ENCODE results near the gene MYO18A. TPM values are rescaled to one million over a fixed set of nuclear protein-coding genes. Genes with fewer than 3 reads are reported as not detected.
"Not testable (repeated sequence)": the region's sequence is repeated elsewhere in the genome, so short reads cannot be mapped to it uniquely, and the experiment has no call there.

MYO18A gene
- total RNA-seq, 1 experiment from 2014 or later, result 13.3 TPM

GRCh38 chr17:29095439-29095838 is 84.8 kb downstream of the MYO18A start:
- in situ Hi-C loops (cut with HindIII; ENCODE audit: low pct_unique_long_range_greater_than_20kb, low sequenced_read_pairs), result no loop called here
- no peak for DNase-seq (ENCODE audit: low read depth)

GRCh38 chr17:29094101-29094708 is 86.0 kb downstream of the MYO18A start:
- no peak for DNase-seq (ENCODE audit: low read depth)
- in situ Hi-C loops (cut with HindIII; ENCODE audit: low pct_unique_long_range_greater_than_20kb, low sequenced_read_pairs), result no loop called here

- in situ Hi-C loops (cut with HindIII; ENCODE audit: low pct_unique_long_range_greater_than_20kb, low sequenced_read_pairs), result no loop called here
- DNase-seq (ENCODE audit: low read depth), result no peak
Observed at GRCh38 chr17:29093090-29093871, 86.9 kb downstream of the MYO18A start.

- DNase-seq (ENCODE audit: low read depth), result no peak
- in situ Hi-C loops (cut with HindIII; ENCODE audit: low pct_unique_long_range_greater_than_20kb, low sequenced_read_pairs), result no loop called here
Observed at GRCh38 chr17:29091606-29092289, 88.5 kb downstream of the MYO18A start.

- no peak for DNase-seq (ENCODE audit: low read depth)
- in situ Hi-C loops (cut with HindIII; ENCODE audit: low pct_unique_long_range_greater_than_20kb, low sequenced_read_pairs), result no loop called here
Observed at GRCh38 chr17:29090750-29091605, 89.2 kb downstream of the MYO18A start.

- in situ Hi-C loops (cut with HindIII; ENCODE audit: low pct_unique_long_range_greater_than_20kb, low sequenced_read_pairs), result no loop called here
- no peak for DNase-seq (ENCODE audit: low read depth)
Observed at GRCh38 chr17:29090108-29090507, 90.1 kb downstream of the MYO18A start.

GRCh38 chr17:29089601-29090044 is 90.6 kb downstream of the MYO18A start:
- in situ Hi-C loops (cut with HindIII; ENCODE audit: low pct_unique_long_range_greater_than_20kb, low sequenced_read_pairs), result no loop called here
- DNase-seq (ENCODE audit: low read depth), result no peak

GRCh38 chr17:29088782-29089181 is 91.4 kb downstream of the MYO18A start:
- in situ Hi-C loops (cut with HindIII; ENCODE audit: low pct_unique_long_range_greater_than_20kb, low sequenced_read_pairs); DNase-seq (ENCODE audit: low read depth): not testable (repeated sequence)

- in situ Hi-C loops (cut with HindIII; ENCODE audit: low pct_unique_long_range_greater_than_20kb, low sequenced_read_pairs), result no loop called here
- DNase-seq (ENCODE audit: low read depth), result no peak
Observed at GRCh38 chr17:29086628-29087332, 93.4 kb downstream of the MYO18A start.

- no peak for DNase-seq (ENCODE audit: low read depth)
- in situ Hi-C loops (cut with HindIII; ENCODE audit: low pct_unique_long_range_greater_than_20kb, low sequenced_read_pairs), result no loop called here
Observed at GRCh38 chr17:29085223-29085622, 95.0 kb downstream of the MYO18A start.

- DNase-seq (ENCODE audit: low read depth), result no peak
- in situ Hi-C loops (cut with HindIII; ENCODE audit: low pct_unique_long_range_greater_than_20kb, low sequenced_read_pairs), result no loop called here
Observed at GRCh38 chr17:29084541-29085146, 95.6 kb downstream of the MYO18A start.

- DNase-seq (ENCODE audit: low read depth), result no peak
- in situ Hi-C loops (cut with HindIII; ENCODE audit: low pct_unique_long_range_greater_than_20kb, low sequenced_read_pairs), result no loop called here
Observed at GRCh38 chr17:29080965-29081364, 99.2 kb downstream of the MYO18A start.

- no peak for DNase-seq (ENCODE audit: low read depth)
- in situ Hi-C loops (cut with HindIII; ENCODE audit: low pct_unique_long_range_greater_than_20kb, low sequenced_read_pairs), result no loop called here
Observed at GRCh38 chr17:29080323-29080722, 99.9 kb downstream of the MYO18A start.

GRCh38 chr17:29079887-29080286 is 100.3 kb downstream of the MYO18A start:
- in situ Hi-C loops (cut with HindIII; ENCODE audit: low pct_unique_long_range_greater_than_20kb, low sequenced_read_pairs), result no loop called here
- no peak for DNase-seq (ENCODE audit: low read depth)

GRCh38 chr17:29079433-29079832 is 100.8 kb downstream of the MYO18A start:
- DNase-seq (ENCODE audit: low read depth), result no peak
- in situ Hi-C loops (cut with HindIII; ENCODE audit: low pct_unique_long_range_greater_than_20kb, low sequenced_read_pairs), result no loop called here

GRCh38 chr17:29078183-29079045 is 101.8 kb downstream of the MYO18A start:
- in situ Hi-C loops (cut with HindIII; ENCODE audit: low pct_unique_long_range_greater_than_20kb, low sequenced_read_pairs), result no loop called here
- peak; percentile 75 for DNase-seq (ENCODE audit: low read depth)

- in situ Hi-C loops (cut with HindIII; ENCODE audit: low pct_unique_long_range_greater_than_20kb, low sequenced_read_pairs), result no loop called here
Observed at GRCh38 chr17:29077320-29077719, 102.9 kb downstream of the MYO18A start.

More at GRCh38 chr17:29077320-29077719, 102.9 kb downstream of the MYO18A start:
- DNase-seq (ENCODE audit: low read depth), result no peak

All from Caki2 (cell line).